GM18519 (cell line): ENCODE data around the gene TLCD3B.

Source experiments
- ATAC-seq: cut with Tn5 transposase; IDR thresholded peaks from one replicate; pipeline ENCODE4 v1.9.1; 2021; ENCODE audit warnings: mild to moderate bottlenecking, moderate library complexity; ENCODE audit not compliant: unreplicated experiment, low FRiP score

The TLCD3B gene

GRCh38 chr16:29975134-29975538, 55.9 kb downstream of the TLCD3B start:
- no peak for ATAC-seq
